AG09319 (cell line): Measurements from ENCODE around the gene AP3B1.

Source experiments
- DNase-seq: peaks from one replicate; pipeline ENCODE4 v3.0.0-alpha.2; 2010; ENCODE audit warnings: low read depth; ENCODE audit errors: extremely low read depth
- TF ChIP-seq, protein P1 (sequence below): IDR thresholded peaks from 2 replicates; pipeline ENCODE4 v1.5.1; 2011; ENCODE audit warnings: low read depth, mild to moderate bottlenecking, inconsistent platforms, low read length, moderate library complexity

The AP3B1 gene

DNA sequence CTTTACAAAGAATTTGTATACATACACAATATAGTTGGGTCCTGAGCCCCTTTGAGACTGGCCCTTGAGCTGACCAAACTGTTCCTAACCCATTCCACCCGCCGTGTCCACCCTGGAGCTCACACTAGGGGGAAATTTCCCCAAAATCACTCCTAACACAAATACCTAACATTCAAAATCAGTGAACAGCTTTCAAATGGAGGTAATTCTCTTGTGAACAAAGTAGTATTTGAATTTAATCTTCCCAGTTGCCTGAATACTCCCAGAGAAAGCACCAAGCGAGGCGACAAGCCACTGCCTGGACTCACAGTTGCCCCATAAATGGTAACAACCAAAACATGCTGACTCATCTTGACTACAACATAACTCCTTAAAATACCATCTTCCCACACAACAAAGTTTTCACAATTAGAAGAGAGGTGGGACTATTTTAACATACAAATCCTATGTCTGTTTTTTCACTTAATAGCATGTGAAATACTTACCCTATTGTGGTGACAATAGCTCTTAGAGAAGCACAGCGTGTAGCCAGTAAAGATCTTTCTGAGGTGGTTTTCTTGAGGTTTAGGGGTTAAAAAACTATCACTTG lies 34.2 kb upstream of the AP3B1 start:
- TF ChIP-seq, protein P1, sequence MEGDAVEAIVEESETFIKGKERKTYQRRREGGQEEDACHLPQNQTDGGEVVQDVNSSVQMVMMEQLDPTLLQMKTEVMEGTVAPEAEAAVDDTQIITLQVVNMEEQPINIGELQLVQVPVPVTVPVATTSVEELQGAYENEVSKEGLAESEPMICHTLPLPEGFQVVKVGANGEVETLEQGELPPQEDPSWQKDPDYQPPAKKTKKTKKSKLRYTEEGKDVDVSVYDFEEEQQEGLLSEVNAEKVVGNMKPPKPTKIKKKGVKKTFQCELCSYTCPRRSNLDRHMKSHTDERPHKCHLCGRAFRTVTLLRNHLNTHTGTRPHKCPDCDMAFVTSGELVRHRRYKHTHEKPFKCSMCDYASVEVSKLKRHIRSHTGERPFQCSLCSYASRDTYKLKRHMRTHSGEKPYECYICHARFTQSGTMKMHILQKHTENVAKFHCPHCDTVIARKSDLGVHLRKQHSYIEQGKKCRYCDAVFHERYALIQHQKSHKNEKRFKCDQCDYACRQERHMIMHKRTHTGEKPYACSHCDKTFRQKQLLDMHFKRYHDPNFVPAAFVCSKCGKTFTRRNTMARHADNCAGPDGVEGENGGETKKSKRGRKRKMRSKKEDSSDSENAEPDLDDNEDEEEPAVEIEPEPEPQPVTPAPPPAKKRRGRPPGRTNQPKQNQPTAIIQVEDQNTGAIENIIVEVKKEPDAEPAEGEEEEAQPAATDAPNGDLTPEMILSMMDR, result no peak
- DNase-seq, result no peak

DNA sequence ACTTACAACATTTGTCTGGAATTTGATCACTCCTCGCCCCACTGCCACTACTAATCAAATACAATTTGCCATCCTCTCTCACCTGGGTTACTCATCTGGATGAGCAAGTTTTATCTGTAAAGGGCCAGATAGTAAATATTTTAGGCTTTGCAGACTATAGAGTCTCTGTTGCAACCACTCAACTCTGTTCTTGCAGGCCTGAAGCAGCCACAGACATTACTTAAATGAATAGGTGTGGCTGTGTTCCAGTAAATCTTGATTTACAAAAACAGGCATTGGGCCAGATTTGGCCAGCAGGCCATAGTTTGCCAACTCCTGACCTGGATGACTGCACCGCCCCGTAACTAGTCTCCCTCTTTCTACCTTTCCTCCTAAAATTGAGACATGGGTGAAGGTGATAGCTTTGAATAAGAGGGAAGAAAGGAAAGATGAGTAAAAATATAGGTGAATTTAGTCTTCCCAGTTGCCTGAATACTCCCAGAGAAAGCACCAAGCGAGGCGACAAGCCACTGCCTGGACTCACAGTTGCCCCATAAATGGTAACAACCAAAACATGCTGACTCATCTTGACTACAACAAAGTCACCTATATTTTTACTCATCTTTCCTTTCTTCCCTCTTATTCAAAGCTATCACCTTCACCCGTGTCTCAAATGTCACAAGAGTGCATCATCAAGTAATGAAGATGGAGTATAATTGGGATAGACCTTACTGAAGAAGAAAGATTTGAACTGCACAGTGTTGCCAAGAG lies 33.4 kb upstream of the AP3B1 start:
- no peak for DNase-seq
- TF ChIP-seq, protein P1, result no peak

DNA sequence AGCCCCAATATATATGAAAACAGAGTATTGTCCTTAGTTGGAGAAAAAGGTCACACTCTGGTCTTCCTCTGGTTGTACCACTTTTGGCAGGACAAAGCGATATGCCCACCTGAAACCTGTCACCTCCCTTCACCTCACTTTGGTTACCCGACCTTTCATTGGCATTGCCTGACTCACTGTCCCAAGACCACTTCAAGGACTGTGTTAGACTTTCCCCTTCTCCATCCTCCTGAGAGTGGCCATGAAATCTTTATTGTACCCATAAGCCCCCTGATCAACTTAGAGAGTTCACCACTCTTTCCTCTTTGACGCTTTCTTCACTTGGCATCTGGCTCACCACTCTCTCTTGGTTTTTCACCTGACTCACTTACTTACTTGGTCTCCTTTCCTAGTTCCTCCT lies 32.4 kb upstream of the AP3B1 start:
- no peak for DNase-seq
- TF ChIP-seq, protein P1, result no peak

DNA sequence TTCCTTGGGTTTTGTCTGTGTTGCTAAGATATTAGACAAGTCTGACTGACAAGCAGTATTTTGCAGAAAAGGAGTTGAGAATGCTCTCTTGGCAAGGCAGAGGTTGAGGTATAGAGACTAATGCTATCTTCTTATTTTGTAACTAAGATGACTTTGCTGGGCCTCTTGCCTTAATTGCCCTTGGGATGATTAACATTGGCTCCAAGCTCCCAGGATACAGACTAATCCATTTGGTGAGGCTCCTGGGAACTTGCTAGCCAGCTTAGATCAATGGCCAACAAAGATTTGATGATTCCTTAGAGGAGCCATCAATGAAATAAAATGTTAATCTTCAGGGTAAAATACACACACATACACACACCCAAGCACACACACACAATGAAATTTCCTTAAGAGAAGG lies 28.7 kb upstream of the AP3B1 start:
- no peak for DNase-seq
- TF ChIP-seq, protein P1, result no peak

DNA sequence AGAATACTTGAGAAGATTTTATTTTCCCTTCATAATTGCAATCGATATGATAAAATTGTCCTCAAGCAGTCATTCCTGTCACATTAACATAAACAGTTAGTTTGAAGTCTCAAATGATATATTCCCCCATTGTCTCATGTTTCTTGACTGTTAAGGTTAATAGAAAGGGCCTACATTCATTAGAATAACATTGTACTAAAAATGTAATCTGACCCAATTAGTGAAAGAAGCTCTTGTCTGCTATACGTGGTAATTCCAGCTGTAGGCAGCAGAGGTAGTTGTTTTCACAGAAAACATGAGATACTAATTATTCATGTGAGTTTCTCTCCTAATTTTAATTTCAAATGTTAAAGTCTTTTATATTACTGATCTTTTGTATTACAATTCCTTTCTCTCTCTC lies 25.9 kb upstream of the AP3B1 start:
- DNase-seq, result no peak
- TF ChIP-seq, protein P1, result peak; percentile 65

DNA sequence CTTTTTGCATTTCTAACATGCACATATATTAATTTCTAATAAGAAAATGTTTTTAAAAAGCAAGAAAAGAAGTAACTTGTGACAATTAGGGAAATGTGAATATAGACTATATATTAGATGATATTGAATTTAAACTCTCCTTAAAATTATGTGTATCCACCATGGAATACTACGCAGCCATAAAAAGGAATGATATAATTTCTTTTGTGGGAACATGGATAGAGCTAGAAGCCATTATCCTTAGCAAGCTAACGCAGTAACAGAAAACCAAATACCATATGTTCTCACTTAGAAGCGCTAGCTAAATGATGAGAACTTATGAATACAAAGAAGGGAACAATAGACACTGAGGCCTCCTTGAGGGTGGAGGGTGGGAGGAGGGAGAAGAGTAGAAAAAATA lies 23.8 kb upstream of the AP3B1 start:
- TF ChIP-seq, protein P1, result no peak
- DNase-seq, result no peak

DNA sequence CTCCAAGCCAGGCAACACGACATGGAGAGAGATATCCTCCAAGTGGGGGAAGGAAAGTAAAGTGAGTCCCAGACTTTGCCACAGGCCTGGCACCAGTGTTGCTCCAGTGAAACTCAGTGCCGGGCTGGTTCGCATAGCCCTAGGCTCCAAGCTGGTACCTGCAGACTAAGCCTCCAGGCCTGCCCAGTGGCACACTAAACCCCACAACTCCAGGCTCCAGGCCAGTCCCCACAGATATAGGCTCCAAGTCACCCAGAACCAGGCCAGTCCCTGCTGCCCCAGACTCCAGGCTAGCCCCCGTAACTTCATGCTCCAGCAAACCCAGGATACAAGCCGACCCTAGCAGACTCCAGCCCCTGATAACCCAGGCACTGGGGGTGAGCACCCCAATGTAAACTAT lies 23.0 kb upstream of the AP3B1 start:
- TF ChIP-seq, protein P1, result no peak
- no peak for DNase-seq
